ENCODE measurements around the gene RIPK4. TPM values are rescaled to one million over a fixed set of nuclear protein-coding genes. Genes with fewer than 3 reads are reported as not detected.

The RIPK4 gene
- total RNA-seq, result 1.9 and 5.7 TPM in 2 replicates

DNA sequence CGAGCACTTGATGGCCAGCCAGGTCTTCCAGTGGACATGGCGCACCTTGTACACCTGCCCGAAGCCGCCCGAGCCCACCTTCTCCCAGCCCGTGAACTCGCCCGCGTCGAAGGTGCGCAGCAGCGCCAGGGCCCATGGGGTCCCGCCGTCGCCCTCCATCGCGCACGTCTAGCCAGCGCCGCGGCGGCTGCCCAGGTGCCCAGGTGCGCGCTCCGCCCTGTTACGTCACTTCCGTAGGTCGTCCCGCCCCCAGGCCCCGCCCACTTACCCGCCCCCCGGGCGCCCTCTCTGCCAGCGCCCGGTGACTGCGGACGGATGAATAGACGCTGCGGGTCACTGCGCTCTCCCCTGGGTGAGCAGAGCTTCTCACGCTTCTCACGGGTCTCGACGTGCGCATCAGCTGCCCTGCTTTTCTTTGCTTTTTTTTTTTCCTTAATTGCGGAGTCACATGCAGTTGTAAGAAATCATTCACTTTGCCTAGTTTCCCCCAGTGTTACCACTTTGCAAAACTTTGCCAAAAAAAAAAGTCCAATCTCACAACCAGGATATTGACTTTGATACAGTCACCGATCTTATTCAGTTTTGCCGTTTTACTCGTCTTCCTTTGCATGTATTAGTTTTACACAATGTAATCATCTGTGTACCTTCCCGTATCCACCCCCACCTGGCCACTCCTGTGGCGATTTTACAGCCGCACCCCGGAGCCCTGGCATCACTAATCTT lies at the start of gene RIPK4:
TSS of gene RIPK4 (minus strand) at position 170 of the 723 bp plus-strand sequence. CDS start at position 159, 11 bp downstream.
- DNase-seq (ENCODE audit: extremely low read depth, low read depth, low spot score), result no peak

DNA sequence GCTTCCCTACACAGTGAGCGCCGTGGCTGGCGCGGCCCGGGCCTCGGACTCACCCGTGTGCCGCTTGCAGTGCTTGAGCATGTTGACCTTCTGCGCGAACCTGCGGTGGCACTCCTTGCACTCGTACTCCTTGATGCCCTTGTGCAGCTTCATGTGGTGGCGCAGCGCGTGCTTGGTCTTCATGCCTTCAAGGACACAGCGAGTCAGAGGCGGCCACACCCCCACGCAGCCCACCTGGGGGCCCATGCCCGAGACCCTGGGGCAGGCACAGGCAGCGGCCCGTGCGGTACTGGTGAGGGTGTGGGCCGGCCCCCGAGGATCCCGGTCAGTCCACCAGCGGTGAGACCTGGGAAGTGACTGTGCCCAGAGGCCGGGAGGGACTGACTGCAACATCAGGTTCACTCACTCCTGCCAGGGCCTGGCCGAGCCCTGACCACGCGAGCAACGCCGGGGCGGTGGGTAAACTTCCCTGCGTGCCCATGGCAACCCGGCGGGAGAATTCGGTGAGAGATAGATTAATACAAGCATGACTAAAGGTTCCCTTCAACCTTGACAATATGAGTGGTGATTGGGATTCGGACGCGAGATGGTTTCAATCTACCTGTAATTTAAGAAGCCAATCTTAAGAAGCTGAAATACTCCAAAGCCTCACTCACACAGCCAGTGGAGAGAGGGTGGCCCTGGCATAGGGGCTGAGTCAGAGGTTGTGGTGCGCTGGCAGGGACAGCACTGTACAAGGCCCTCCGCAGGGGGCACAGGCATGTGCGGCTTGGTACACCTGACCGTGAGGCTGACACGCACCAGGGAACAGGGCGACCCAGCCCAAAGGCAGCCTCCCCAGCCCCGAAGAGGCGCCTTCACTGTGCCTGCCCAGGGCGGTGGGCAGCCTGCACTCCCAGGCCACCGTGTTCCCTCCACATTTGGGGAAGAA lies 49.1 kb upstream of the RIPK4 start:
- no peak for DNase-seq (ENCODE audit: extremely low read depth, low read depth, low spot score)

DNA sequence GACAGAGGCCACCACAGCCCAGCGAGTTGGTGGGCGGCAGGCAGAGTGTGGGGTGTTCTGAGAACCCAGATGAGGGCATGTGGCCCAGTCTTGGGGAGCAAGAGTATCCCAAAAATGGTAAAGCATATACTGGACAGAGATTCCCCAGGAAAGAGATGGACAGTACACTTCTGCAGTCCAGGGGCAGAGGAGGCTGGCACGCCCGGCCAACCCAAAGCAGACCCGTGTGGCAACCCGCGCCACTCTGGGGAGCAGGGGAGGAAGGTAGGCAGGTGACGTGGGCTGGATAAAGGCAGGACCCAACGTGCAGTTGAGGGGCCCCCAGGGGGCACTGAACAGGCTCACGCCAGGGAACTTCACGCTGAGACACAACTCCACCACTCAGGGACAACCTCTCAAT lies 46.4 kb upstream of the RIPK4 start:
- no peak for DNase-seq (ENCODE audit: extremely low read depth, low read depth, low spot score)

DNA sequence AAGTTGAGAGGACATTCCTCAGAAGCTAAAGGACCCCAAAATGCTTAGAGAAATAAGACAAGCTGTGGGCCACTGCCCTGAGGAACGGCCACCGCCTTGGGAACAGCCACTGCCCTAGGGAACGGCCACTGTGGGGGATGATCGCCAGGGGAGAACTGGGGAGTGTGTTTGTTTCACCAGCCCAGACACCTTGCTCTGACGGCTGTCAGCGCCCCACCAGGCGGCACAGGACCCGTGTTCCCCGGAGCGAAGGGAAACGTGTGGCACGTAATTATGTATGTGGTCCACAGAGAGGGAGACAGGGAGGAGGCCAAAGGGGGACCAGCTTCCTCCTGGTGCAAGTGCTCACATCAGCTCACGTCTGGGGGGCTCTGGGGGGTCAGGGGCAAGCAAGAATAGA lies 45.8 kb upstream of the RIPK4 start:
- no peak for DNase-seq (ENCODE audit: extremely low read depth, low read depth, low spot score)

DNA sequence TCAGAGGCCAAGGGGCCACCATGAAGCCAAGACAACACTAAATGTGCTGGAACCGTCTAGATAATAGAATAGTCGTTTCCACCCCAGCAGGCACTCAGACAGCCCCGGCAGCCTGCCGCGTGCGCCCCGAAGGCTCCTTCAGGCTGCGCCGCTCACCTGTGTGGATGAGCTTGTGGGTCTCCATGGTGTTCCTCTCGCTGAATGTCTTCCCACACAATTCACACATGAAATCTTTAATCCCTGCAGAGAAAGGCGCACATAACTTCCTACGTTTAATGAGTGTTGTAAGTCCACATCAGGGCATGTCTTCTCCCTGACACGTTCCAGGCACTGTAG lies 43.7 kb upstream of the RIPK4 start:
- no peak for DNase-seq (ENCODE audit: extremely low read depth, low read depth, low spot score)

DNA sequence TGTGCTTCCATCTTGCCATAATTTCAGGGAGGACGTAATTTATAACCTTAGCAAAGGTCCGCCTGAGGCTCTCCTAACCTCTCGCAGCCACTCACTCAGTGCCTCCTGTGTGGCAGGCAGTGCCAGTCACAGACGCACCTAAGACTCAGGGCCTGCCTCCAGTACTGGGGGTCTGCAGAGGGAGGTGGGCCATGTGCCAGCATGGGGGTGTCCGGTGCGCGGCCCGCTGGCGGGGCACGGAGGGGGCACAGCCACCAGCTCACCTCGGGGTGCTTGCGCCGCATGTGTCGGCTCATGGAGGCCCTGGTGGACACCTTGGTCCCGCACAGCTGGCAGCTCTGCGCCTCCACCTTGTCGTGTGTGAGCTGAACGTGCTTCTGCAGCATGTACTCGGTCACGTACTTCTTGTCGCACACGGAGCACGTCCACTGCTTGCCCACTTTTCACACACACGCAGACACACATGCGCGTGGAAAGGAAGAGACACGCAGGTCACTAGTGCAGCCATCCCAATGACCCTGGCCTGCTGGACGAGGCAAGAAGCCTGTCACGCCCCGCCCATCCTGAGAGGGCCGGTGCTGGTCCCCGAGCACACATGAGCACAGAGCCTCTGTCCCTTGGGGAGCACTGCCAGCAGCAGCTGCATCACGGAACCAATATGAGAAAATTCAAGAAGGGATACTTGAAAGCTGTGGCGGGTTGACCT lies 43.2 kb upstream of the RIPK4 start:
- no peak for DNase-seq (ENCODE audit: extremely low read depth, low read depth, low spot score)

DNA sequence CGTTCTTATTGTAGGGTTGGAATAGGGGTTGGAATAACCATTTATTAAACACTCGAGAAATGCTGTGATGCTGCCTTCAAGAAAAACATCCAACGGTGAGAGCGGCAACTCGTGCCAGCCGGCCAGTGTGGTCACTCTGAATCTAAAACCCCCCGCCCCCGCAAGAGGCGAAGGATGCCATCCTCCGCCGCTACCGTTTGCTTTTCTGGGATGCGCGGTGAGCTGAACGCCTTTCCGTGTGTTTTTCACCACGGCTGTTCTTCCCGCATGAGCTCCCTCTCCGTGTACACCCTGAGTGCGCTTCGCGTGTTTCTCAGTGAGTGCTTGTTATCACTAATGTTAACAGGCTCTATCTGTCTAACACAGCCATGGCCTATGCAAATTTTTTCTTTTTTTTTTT lies 42.0 kb upstream of the RIPK4 start:
- no peak for DNase-seq (ENCODE audit: extremely low read depth, low read depth, low spot score)

DNA sequence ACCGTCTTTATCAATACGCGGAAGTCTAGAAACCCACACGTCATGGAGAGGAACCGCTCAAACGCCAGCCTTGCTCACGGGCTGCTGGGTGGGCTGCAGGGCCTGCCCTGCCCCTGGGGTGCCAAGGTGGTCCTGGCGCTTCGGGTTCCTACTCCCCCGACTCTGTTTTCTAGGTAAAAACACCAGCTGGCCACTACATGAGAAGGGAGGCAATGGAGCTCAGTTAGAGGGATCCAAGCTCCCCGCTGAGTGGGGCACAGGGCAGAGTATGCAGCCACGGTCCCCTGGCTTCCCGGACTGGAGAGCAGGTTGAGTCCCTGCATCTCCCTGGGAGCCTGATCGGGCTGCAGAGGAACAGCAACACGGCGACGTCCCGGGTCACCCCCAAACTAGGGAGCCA lies 41.2 kb upstream of the RIPK4 start:
- DNase-seq (ENCODE audit: extremely low read depth, low read depth, low spot score), result no peak

DNA sequence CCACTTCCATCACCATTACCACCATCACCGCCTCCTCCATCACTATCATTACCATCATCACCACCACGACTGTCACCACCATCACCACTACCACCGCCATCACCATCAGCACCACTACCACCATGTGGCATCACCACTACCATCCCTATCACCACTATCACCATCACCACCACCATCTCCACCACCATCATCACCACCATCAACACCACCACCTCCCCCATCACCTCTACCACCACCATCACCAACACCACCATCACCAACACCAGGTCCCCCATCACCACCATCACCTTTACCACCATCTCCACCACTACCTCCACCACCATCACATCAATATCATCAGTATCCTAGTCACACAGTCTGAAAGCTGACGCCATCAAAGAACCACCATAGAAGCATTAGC lies 39.9 kb upstream of the RIPK4 start:
- DNase-seq (ENCODE audit: extremely low read depth, low read depth, low spot score), result no peak

DNA sequence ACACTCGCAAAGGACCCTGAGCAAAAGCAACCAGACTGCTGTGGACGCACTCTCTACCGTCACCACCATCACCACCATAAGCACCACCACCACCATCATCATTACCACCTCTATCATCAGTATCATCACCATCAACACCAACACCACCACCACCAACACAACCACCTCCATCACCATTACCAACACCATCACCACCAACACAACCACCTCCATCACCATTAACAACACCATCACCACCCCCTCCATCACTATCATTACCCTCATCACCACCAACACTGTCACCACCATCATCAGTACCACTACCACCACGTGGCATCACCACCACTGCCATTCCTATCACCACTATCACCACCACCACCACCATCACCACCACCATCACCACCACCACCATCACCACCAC lies 38.8 kb upstream of the RIPK4 start:
- no peak for DNase-seq (ENCODE audit: extremely low read depth, low read depth, low spot score)

DNA sequence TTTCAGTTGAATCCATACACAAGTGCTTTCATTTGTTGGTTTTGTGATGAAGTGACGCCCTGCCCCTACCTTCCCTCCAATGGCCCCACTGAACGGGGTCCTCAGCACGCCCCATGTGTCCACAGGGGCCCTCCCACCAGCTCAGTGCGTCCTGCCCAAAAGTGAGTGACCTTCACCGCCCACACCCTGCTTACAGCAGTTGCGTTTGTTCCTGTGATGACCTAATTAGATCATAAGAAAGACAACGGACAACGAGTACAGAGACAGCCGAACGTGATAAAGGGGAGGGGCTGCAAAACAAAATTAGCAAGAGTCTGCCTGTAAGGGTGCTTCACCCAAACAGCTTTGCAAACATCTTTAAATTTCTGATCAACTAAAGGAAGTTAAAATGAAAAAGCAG lies 38.2 kb upstream of the RIPK4 start:
- no peak for DNase-seq (ENCODE audit: extremely low read depth, low read depth, low spot score)

DNA sequence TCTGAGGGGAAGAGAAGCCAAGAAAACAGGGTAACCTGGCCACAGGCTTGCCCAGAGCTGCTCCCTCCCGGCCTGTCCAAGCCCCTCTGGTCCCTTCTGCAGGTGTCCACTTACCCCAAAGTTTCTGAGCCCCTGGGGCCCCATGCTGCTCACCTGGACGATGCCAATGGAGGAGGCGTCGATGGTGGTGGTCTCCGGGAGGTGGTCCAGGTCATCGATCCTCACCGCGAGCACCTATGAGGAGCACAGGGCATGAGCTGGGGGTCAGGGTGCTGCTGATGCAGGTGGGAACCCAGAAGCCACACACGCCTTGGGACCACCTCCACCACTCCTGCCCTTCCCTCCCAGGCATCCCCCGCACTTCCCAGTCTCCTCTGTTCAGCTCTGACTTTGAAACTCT lies 37.5 kb upstream of the RIPK4 start:
- no peak for DNase-seq (ENCODE audit: extremely low read depth, low read depth, low spot score)

DNA sequence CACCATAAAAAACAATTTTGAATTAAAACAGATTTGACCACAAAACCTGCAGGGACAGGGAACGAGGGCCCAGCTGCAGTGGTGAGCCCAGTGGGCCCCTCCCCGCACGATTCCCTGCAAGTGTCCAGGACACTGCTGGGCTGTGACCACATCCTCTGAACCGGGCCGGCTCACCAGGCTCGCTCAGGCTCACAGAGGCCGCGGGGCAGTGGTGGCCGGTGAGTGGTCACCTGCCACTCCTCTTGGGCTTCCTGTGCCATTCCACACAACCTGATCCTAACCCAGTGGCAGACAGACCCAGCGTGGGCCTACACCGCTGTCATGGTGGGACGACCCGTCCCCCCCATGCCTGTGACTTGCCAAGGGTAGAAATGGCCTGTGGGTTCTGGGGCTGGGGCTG lies 36.5 kb upstream of the RIPK4 start:
- no peak for DNase-seq (ENCODE audit: extremely low read depth, low read depth, low spot score)

DNA sequence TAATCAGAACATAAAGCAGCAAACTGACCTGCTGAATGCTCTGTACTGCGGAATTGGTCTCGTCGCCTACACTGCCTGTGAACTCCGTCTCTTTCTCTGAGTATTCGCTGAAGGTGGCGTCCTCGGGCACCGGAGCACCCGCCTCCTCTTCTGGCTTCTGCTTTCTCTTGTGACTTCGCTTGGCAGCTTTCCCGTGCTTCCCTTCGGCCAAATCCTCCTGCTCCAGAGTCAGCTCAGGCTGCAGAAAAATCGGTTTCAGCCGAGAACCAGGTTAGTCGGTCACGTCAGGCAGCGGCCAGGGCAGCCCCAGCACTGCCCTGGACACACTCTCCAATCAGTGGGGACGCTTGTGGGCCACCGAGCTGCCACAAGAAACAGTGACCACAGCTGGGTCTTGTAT lies 35.8 kb upstream of the RIPK4 start:
- no peak for DNase-seq (ENCODE audit: extremely low read depth, low read depth, low spot score)

DNA sequence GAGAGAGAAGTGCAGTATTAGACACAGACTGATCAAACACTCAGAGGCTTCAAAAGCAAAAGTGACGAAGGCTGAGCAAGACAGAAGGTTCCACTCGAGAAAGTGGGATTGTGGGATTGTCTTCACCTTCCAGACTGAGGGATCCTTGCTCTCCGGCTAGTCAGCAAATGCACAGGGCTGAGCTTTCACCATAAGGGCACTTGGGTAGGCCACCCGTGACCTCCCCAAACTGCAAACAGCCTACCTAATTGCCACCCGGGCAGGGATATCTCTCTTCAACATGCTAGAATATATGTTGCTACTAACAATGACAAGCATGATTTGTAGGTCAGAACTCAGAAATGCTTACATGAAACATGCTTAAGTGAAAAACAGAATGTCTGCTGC lies 35.3 kb upstream of the RIPK4 start:
- DNase-seq (ENCODE audit: extremely low read depth, low read depth, low spot score), result no peak

DNA sequence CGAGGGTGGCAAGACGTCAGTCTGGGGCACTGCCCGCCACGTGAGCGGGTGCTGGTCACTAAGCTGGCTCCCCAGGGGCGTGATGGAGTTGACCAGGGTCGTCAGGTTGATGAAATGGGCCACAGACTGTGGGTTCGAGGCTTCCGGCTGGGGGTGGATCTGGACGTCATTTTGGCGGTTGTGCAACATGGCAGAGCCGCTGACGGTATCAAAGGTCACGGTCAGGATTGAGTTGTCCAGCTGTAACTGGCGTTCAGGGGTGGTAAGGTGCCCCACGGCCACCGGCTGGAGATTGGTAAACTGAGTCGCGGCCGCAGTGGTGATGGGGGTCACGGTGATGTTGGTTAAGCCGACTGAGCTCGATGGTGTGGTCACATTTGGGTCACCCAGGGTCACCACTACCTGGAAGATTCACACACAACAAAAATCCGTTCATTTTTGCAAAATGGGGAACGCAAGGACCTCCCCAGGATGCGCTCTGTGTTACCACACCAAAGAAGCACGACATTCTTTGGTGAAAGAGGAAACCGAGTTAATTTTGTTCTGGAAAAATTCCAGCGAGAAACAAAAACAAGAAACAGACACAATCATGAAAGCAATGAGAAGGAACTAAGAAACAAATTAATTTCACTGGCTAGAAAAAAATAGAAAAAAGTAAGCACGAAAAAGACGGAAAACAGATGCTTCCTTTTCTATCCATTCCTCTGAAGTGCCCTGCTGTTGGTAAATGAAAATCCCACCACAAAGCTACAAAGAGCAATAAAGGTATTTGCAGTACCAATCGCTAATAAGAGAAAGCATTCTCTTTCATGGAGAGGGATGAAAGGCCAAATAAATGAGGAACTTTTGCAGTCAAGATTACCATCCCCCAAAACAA lies 34.7 kb upstream of the RIPK4 start:
- DNase-seq (ENCODE audit: extremely low read depth, low read depth, low spot score), result no peak

DNA sequence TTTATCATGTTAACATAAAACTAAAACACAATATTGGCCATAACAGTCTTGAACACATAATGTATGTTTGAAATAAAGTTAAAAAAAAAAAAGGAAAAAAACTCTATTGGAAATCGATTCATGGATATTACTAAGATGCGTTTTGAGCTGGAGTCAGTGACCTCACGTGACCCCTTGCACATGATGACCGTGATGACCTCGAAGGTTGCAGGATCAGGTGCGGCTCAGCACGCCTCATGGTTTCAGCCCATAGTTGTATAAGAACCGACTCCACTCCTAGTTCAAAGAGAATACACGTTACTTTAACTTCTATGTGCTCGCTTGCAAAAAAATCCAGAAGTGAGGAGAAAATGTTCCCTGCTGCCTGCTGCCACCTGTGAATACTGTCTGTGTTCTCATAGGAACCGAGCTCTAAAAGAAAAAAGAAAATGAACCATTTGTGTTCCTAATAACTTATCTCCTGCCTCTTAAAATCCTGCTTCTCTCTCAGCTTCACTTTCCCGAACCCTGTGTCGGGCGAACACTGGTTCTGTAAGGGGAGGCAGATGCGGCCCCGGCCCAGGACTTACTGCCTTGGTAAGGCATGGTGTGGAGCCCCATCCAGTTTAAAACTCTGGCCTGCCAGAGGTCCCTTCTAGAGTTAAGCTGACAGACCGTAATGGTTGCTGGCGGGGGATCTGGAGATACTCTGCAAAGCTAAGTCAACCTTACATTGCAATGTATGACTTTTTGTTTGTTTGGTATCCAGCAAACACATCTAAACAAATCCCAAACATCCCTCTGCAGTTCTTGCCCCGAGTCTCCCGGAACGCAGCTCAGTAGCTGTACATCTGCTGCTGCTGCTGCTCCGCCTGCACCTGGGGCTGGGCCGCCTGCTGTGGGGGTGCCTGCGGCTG lies 33.8 kb upstream of the RIPK4 start:
- no peak for DNase-seq (ENCODE audit: extremely low read depth, low read depth, low spot score)

DNA sequence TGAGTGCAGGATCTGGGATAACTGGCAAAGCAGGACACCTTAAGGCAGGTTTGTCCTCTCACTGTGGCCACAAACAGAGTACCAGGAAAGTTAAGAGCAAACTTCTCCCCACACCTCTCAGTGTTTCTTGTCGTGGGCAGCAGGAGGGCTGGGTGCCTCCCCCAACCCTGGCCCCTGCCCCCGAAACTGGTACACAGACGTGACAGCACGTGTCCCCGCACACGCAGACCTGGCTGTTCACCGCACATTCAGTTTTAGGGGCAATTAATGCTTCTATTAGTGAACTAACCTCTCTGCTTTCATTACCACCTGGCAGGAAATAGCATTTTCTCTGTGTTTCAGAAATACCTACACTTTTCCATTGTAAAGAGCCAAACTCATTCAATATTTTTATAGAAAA lies 32.9 kb upstream of the RIPK4 start:
- DNase-seq (ENCODE audit: extremely low read depth, low read depth, low spot score), result no peak

DNA sequence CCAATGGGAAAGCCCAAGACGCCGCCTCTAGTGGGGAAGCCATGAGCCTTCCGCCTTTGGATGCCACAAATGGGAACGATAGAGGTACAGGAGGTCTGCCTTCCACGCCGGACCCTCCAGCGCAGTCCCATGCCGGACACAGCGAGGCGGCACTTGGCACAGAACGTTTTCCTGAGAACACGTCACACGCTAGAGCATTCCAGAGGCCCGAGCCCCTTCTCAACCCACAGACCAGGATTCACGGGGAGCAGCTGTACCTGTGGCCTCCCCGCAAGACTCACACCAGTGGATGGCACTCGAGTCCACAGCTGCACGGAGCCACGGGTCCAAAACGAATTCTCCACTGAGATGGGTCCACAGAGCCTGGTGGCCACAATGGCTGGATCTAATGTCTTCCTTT lies 31.5 kb upstream of the RIPK4 start:
- DNase-seq (ENCODE audit: extremely low read depth, low read depth, low spot score), result no peak
